GM12878 (cell line): ENCODE measurements around the gene MLNR. TPM values are rescaled to one million over a fixed set of nuclear protein-coding genes. Genes with fewer than 3 reads are reported as not detected.

Experiments
- ATAC-seq: fragments of 200-7000 bp; cut with Tn5 transposase; 3 replicates; pipeline ENCODE4 v1.9.1; 2020; ENCODE audit warnings: mild to moderate bottlenecking, moderate library complexity
- BruUV-seq: library from RNA; stranded (reverse); fragments of 400-500 nt; replicated peaks from 2 replicates; lab custom pipeline; 2021; lab: Mats Ljungman, UMichigan
- CTCF ChIA-PET: fragments of 300-600 bp; sonication (Branson Sonifier 250); formaldehyde crosslinking; extraction: SDS; loops from one replicate; lab custom pipeline; 2021; ENCODE audit warnings: inconsistent platforms; lab: Yijun Ruan, JAX
- POLR2A ChIA-PET: fragments of 350-600 bp; formaldehyde crosslinking; extraction: SDS; loops from one replicate; lab custom pipeline; 2021; ENCODE audit warnings: inconsistent platforms; lab: Charles Lee
- RAD21 ChIA-PET: fragments of 300-600 bp; sonication (Branson Sonifier 250); formaldehyde crosslinking; loops from one replicate; lab custom pipeline; 2023; ENCODE audit warnings: antibody characterized with exemption; ENCODE audit not compliant: unreplicated experiment; lab: Charles Lee
- SMC1A ChIA-PET: fragments of 300-600 bp; sonication (Branson Sonifier 250); formaldehyde crosslinking; loops from one replicate; lab custom pipeline; 2023; ENCODE audit not compliant: unreplicated experiment, uncharacterized antibody; lab: Charles Lee
- DNase-seq: peaks from one replicate; pipeline ENCODE4 v3.0.0-alpha.2; 2011; ENCODE audit warnings: low read depth, low spot score
- FAIRE-seq: peaks from 3 replicates; lab custom pipeline; 2011; peaks lifted over from hg19 to GRCh38; lab: Jason Lieb, UNC
- H2AFZ ChIP-seq: 2 replicates; pipeline ENCODE4 v1.6.0; 2011; ENCODE audit warnings: low read depth, low read length, control low read depth; ENCODE audit not compliant: control insufficient read depth
- H3K27ac ChIP-seq: 2 replicates; pipeline ENCODE4 v1.5.1; 2011; ENCODE audit warnings: control low read depth; ENCODE audit not compliant: control insufficient read depth, insufficient read depth
- H3K27me3 ChIP-seq, 2 experiments: replicated peaks in 1 of 2; 2 replicates each; pipeline versions ENCODE4 v1.6.0 to v1.6.1; 2011; ENCODE audit warnings: low read length in 1 of 2; ENCODE audit not compliant: control insufficient read depth in 2 of 2, insufficient read depth in 2 of 2
- H3K36me3 ChIP-seq, 2 experiments: 2 replicates each; pipeline ENCODE4 v1.5.1; 2011; ENCODE audit warnings: low read length in 1 of 2; ENCODE audit not compliant: control insufficient read depth in 2 of 2, insufficient read depth in 2 of 2
- H3K4me1 ChIP-seq: 2 replicates; pipeline ENCODE4 v1.6.1; 2011; ENCODE audit warnings: mild to moderate bottlenecking, low read length, moderate library complexity, mixed read lengths; ENCODE audit not compliant: control insufficient read depth, insufficient read depth
- H3K4me2 ChIP-seq: 2 replicates; pipeline ENCODE4 v1.6.0; 2011; ENCODE audit warnings: control low read depth; ENCODE audit not compliant: control insufficient read depth, insufficient read depth
- H3K4me3 ChIP-seq: fragments of 200-600 bp; sonication (generic); 2 replicates; pipeline ENCODE4 v1.5.1; 2016
- H3K79me2 ChIP-seq: 2 replicates; pipeline ENCODE4 v1.6.0; 2011; ENCODE audit warnings: low read length; ENCODE audit not compliant: control insufficient read depth, insufficient read depth
- H3K9ac ChIP-seq: 2 replicates; pipeline ENCODE4 v1.8.0; 2011; ENCODE audit warnings: low read length, control low read depth, mixed read lengths; ENCODE audit not compliant: control insufficient read depth, insufficient read depth
- H3K9me3 ChIP-seq: replicated peaks from 3 replicates; pipeline ENCODE4 v1.5.1; 2011; ENCODE audit warnings: mild to moderate bottlenecking, low read length; ENCODE audit not compliant: control insufficient read depth, insufficient read depth
- H4K20me1 ChIP-seq: 2 replicates; pipeline ENCODE4 v1.6.0; 2011; ENCODE audit not compliant: control insufficient read depth, insufficient read depth
- BCLAF1 ChIP-seq: fragments of 450-650 bp; IDR thresholded peaks from 2 replicates; pipeline ENCODE4 v1.6.1; 2017; ENCODE audit warnings: antibody characterized with exemption, mild to moderate bottlenecking, moderate library complexity
- BMI1 ChIP-seq: fragments of 450-650 bp; IDR thresholded peaks from 2 replicates; pipeline ENCODE4 v1.6.1; 2016; ENCODE audit warnings: mild to moderate bottlenecking, moderate library complexity, borderline replicate concordance
- IKZF1 ChIP-seq: fragments of 450-650 bp; conservative IDR thresholded peaks from 2 replicates; pipeline ENCODE4 v1.6.1; 2017; ENCODE audit warnings: antibody characterized with exemption, mild to moderate bottlenecking
- RAD51 ChIP-seq: fragments of 450-650 bp; IDR thresholded peaks from 2 replicates; pipeline ENCODE4 v1.6.1; 2016; ENCODE audit warnings: moderate library complexity, mild to moderate bottlenecking, inconsistent platforms
- WGBS: methylation state at CpG from one replicate; pipeline ENCODE4 v1.1.6; 2016; ENCODE audit warnings: low lambda C conversion rate; ENCODE audit not compliant: insufficient replicate concordance, insufficient coverage; ENCODE audit errors: missing lambda C conversion rate; 5-methylcytosine and 5-hydroxymethylcytosine counted together
- in situ Hi-C: fragments of 300-500 bp; cut with MboI; formaldehyde crosslinking; loops from 9 replicates; pipeline ENCODE4 v1.14.3; 2018; ENCODE audit warnings: mixed read lengths
- intact Hi-C: fragments of 100-400 bp; cut with micrococcal nuclease; formaldehyde crosslinking; loops from one replicate; pipeline ENCODE4 v1.14.2; 2022; ENCODE audit not compliant: unreplicated experiment
- polyA plus RNA-seq, 11 experiments: library from polyadenylated mRNA; depleted of rRNA in 4 of 11; unstranded in 6 of 11; stranded (reverse) in 5 of 11; fragments of >200 nt; fragmentation: Nextera tagmentation in 4 of 11; fragmentation: Illumina TruSeq in 1 of 11; extraction: Ambion mirVana in 4 of 11; extraction: Trizol in 1 of 11; gene quantifications; 1 replicate in 1 of 11; 2 replicates in 10 of 11; pipeline versions ENCODE4 v1.2.1 to v1.2.3, GENCODE V29; 2011 to 2016; ENCODE audit warnings: inconsistent platforms in 2 of 11, missing spikeins in 2 of 11, low read depth in 1 of 11
- total RNA-seq, 4 experiments: library from RNA; depleted of rRNA in 3 of 4; stranded (reverse); fragments of >200 nt in 3 of 4; fragmentation: Illumina TruSeq in 1 of 4; extraction: Trizol in 1 of 4; gene quantifications; 2 replicates each; pipeline versions ENCODE4 v1.2.1 to v1.2.3, GENCODE V29; 2013 to 2021

MLNR gene
- total and polyA plus RNA-seq, 10 of the 15 experiments (the other 5 are each of a cell fraction or from before 2014, with no cell fraction given): not detected

GRCh38 chr13:49185264-49185663, 34.9 kb upstream of the MLNR start (continued):
- no peak for TF ChIP-seq RAD51
- 0 out of 2 replicates have a peak, but pooled peaks have one; percentile 11 for TF ChIP-seq IKZF1
- TF ChIP-seq, all 136 proteins: peak for 7

GRCh38 chr13:49190901-49191300, 29.2 kb upstream of the MLNR start:
- ChIA-PET CTCF (no interaction called here), RAD21 (no interaction called here), POLR2A (no interaction called here), SMC1A (interaction anchor here (1.0 to 1.7 kb wide), 3 partner anchors 8 to 15 kb away, joined by 3 to 4 read pairs (median 3); no protein-coding TSS in a partner anchor)
- no peak overlapping the region for H3K27ac ChIP-seq
- no peaks in the 10 kb centered on the region for H3K9me3 ChIP-seq
- no peak for DNase-seq
- TF ChIP-seq BCLAF1: no peak
- no peak for TF ChIP-seq BMI1
- peaks cover 1 to 19% of the 10 kb centered on the region in 2 experiments; a peak in 2 of 4 replicates for H3K36me3 ChIP-seq
- no peak overlapping the region for H3K9ac ChIP-seq
- H3K4me1 ChIP-seq: no peaks in the 10 kb centered on the region
- ATAC-seq: no peak
- no peak for FAIRE-seq
- 93% methylated on average over 2 of the region's 2 CpGs for WGBS
- no peaks in the 10 kb centered on the region for H4K20me1 ChIP-seq
- H3K4me2 ChIP-seq: no peak overlapping the region
- H3K79me2 ChIP-seq: no peaks in the 10 kb centered on the region
- no peak overlapping the region for H3K4me3 ChIP-seq
- H2AFZ ChIP-seq: no peak overlapping the region
- in situ Hi-C loops (no loop called here), intact Hi-C loops (no loop called here)
- no TSS peak for BruUV-seq
- no peaks in the 10 kb centered on the region for H3K27me3 ChIP-seq
